ENCODE results near the gene DHX30. TPM values are rescaled to one million over a fixed set of nuclear protein-coding genes. Genes with fewer than 3 reads are reported as not detected.

Gene DHX30
- total RNA-seq, 1 donor from 2014 or later = 50.0 TPM

GRCh38 chr3:47890126-47890827, 87.3 kb downstream of the DHX30 start:
- Histone ChIP-seq H3K9ac (ENCODE audit: low read length) (no peak overlapping the region), H3K27me3 (ENCODE audit: insufficient read depth, low read length) (no peaks in the 10 kb centered on the region), H3K9me3 (ENCODE audit: insufficient read depth, low read depth, low read length) (no peaks in the 10 kb centered on the region), H3K27ac (ENCODE audit: low read depth, low read length) (no peak overlapping the region), H3K4me1 (ENCODE audit: insufficient read depth, low read length) (no peaks in the 10 kb centered on the region), H3K79me2 (ENCODE audit: insufficient read depth, low read length) (peaks cover 21% of the 10 kb centered on the region), H3K4me3 (ENCODE audit: insufficient read depth, low read depth, low read length) (no peak overlapping the region), H4K20me1 (ENCODE audit: insufficient read depth, low read length) (peaks cover 58% of the 10 kb centered on the region), H3K4me2 (ENCODE audit: low read length) (no peak overlapping the region), H3K36me3 (ENCODE audit: insufficient read depth, low read length) (peaks cover 25% of the 10 kb centered on the region), H2AFZ (ENCODE audit: low read depth, low read length) (no peak overlapping the region)
- Mint-ChIP-seq H3K27me3 (ENCODE audit: low read depth, unreplicated experiment) (no peaks in the 10 kb centered on the region), H3K4me1 (ENCODE audit: low read depth, unreplicated experiment) (peaks cover 28% of the 10 kb centered on the region), H3K36me3 (ENCODE audit: low read depth, unreplicated experiment) (peaks cover 43% of the 10 kb centered on the region), H3K27ac (ENCODE audit: unreplicated experiment) (peak overlapping the region; percentile 70), H3K4me3 (ENCODE audit: unreplicated experiment) (no peak overlapping the region), H3K9me3 (ENCODE audit: unreplicated experiment) (peaks cover 2% of the 10 kb centered on the region)
- FAIRE-seq (no peak), DNase-seq (ENCODE audit: low read depth) (no peak)
- TF ChIP-seq CTCF (IDR thresholded peaks at IDR 0.05; ENCODE audit: insufficient read depth, low read depth, low read length) = no peak
- TF ChIP-seq EZH2 (IDR thresholded peaks at IDR 0.05; ENCODE audit: insufficient read depth, low read length) = no peak

- FAIRE-seq (no peak), DNase-seq (ENCODE audit: low read depth) (no peak)
- H3K4me2 ChIP-seq (ENCODE audit: low read length) = no peak overlapping the region
- no peak overlapping the region for H3K4me3 Mint-ChIP-seq (ENCODE audit: unreplicated experiment)
- H3K79me2 ChIP-seq (ENCODE audit: insufficient read depth, low read length) = peaks cover 25% of the 10 kb centered on the region
- H3K27me3 ChIP-seq (ENCODE audit: insufficient read depth, low read length) = no peaks in the 10 kb centered on the region
- H3K27ac ChIP-seq (ENCODE audit: low read depth, low read length) = no peak overlapping the region
- H3K4me3 ChIP-seq (ENCODE audit: insufficient read depth, low read depth, low read length) = no peak overlapping the region
- H3K27me3 Mint-ChIP-seq (ENCODE audit: low read depth, unreplicated experiment) = no peaks in the 10 kb centered on the region
- no peaks in the 10 kb centered on the region for H3K9me3 ChIP-seq (ENCODE audit: insufficient read depth, low read depth, low read length)
- H3K36me3 Mint-ChIP-seq (ENCODE audit: low read depth, unreplicated experiment) = peaks cover 43% of the 10 kb centered on the region
- H3K9ac ChIP-seq (ENCODE audit: low read length) = no peak overlapping the region
- no peak overlapping the region for H2AFZ ChIP-seq (ENCODE audit: low read depth, low read length)
- no peaks in the 10 kb centered on the region for H3K4me1 ChIP-seq (ENCODE audit: insufficient read depth, low read length)
- peaks cover 26% of the 10 kb centered on the region for H3K4me1 Mint-ChIP-seq (ENCODE audit: low read depth, unreplicated experiment)
- peaks cover 63% of the 10 kb centered on the region for H4K20me1 ChIP-seq (ENCODE audit: insufficient read depth, low read length)
- TF ChIP-seq CTCF (IDR thresholded peaks at IDR 0.05; ENCODE audit: insufficient read depth, low read depth, low read length) (no peak), EZH2 (IDR thresholded peaks at IDR 0.05; ENCODE audit: insufficient read depth, low read length) (no peak)
- H3K27ac Mint-ChIP-seq (ENCODE audit: unreplicated experiment) = peak overlapping the region; percentile 70
- H3K36me3 ChIP-seq (ENCODE audit: insufficient read depth, low read length) = peaks cover 29% of the 10 kb centered on the region
- H3K9me3 Mint-ChIP-seq (ENCODE audit: unreplicated experiment) = peaks cover 2% of the 10 kb centered on the region
Measured at GRCh38 chr3:47890828-47891612, 88.1 kb downstream of the DHX30 start.

Data from astrocyte (in vitro differentiated cells and primary cell).